Measurements from ENCODE around the gene SLC4A11. TPM values are rescaled to one million over a fixed set of nuclear protein-coding genes. Genes with fewer than 3 reads are reported as not detected.

Gene SLC4A11
- total RNA-seq, 6 donors from 2014 or later, result 2.6 to 14.9 (median 5.2) TPM

DNA sequence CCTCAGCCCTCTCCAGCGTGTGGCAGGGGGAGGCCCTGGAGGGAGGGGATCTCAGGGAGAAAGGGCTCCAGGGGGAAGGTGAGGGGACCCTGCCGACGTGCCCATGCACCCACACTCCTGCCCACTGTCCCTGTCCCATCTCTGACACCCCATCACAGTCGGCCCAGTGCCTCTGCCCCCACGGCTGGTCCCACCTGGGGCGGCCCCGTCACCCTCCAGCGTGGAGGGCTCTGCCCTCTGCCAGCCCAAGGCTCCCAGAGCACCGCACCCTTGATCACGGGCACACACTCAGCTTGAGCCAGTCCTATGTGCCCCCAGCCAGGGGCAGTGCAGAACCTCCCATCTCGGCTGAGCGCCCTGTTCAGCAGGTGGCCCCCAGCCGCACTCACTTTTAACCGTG lies 9.2 kb downstream of the SLC4A11 start:
- 91 to 96% methylated on average over 11 to 14 of the region's 14 CpGs for WGBS, 2 donors
- no peak for DNase-seq
- Histone ChIP-seq H3K9me3 (no peaks in the 10 kb centered on the region), H3K36me3 (peaks cover 0 to 6% (median 0%) of the 10 kb centered on the region in 4 donors), H3K27ac (no peak overlapping the region), H3K27me3 (no peaks in the 10 kb centered on the region), H3K4me3 (no peak overlapping the region), H3K4me1 (no peaks in the 10 kb centered on the region)
- TF ChIP-seq POLR2A (IDR thresholded peaks at IDR 0.05) (no peak), EP300 (IDR thresholded peaks at IDR 0.05) (no peak), POLR2AphosphoS5 (IDR thresholded peaks at IDR 0.05) (no peak)
- TF ChIP-seq, protein P1, sequence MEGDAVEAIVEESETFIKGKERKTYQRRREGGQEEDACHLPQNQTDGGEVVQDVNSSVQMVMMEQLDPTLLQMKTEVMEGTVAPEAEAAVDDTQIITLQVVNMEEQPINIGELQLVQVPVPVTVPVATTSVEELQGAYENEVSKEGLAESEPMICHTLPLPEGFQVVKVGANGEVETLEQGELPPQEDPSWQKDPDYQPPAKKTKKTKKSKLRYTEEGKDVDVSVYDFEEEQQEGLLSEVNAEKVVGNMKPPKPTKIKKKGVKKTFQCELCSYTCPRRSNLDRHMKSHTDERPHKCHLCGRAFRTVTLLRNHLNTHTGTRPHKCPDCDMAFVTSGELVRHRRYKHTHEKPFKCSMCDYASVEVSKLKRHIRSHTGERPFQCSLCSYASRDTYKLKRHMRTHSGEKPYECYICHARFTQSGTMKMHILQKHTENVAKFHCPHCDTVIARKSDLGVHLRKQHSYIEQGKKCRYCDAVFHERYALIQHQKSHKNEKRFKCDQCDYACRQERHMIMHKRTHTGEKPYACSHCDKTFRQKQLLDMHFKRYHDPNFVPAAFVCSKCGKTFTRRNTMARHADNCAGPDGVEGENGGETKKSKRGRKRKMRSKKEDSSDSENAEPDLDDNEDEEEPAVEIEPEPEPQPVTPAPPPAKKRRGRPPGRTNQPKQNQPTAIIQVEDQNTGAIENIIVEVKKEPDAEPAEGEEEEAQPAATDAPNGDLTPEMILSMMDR (IDR thresholded peaks at IDR 0.05), result no peak
- ATAC-seq (ENCODE audit: low FRiP score in 2 of 2), result no peak

DNA sequence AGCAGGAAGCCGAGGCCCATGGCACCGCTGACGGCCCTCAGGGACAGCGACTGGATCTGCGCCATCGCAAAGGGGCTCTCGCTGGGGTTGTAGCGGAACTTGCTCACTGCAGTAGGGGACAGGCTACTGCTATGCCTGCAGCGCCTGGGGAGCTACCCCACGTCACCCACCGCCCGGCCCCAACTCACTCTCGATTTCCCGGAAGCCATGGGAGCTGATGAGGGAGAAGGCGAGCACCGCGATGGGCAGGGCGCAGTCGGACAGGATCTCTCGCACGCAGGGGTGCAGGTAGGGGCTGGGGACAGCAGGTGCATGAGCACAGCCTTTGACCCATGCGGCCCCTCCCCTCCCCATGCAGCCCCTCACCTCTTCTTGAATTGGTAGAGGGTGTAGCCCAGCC lies 9.8 kb downstream of the SLC4A11 start:
- H3K4me1 ChIP-seq, result no peaks in the 10 kb centered on the region
- H3K27me3 ChIP-seq, result no peaks in the 10 kb centered on the region
- H3K9me3 ChIP-seq, result no peaks in the 10 kb centered on the region
- DNase-seq (peak in 1 of 2 donors; percentile 75), ATAC-seq (ENCODE audit: low FRiP score in 2 of 2) (no peak)
- peaks cover 0 to 6% (median 3%) of the 10 kb centered on the region in 4 donors for H3K36me3 ChIP-seq
- no peak overlapping the region for H3K27ac ChIP-seq
- WGBS, 2 donors, result 94 to 95% methylated on average over 12 to 22 of the region's 22 CpGs
- no peak overlapping the region for H3K4me3 ChIP-seq
- no peak for TF ChIP-seq POLR2AphosphoS5 (IDR thresholded peaks at IDR 0.05)
- TF ChIP-seq, protein P1 (IDR thresholded peaks at IDR 0.05), result no peak
- TF ChIP-seq EP300 (IDR thresholded peaks at IDR 0.05), result no peak
- TF ChIP-seq POLR2A (IDR thresholded peaks at IDR 0.05), result no peak

DNA sequence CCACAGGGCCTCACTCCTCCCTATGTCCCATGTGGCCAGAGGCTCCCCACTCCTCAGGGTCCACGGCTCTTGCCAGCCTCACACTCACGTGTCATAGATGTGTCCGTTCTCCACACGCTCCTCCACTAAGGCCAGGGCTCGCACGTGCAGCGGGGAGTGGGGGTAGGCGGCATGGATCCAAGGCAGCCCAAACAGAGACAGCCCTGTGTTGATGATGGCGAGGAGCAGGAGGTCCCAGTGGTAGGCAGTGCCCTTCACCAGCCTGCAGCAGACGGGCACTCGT lies 10.3 kb downstream of the SLC4A11 start:
- H3K27me3 ChIP-seq, result no peaks in the 10 kb centered on the region
- H3K36me3 ChIP-seq, result peaks cover 0 to 10% (median 5%) of the 10 kb centered on the region in 4 donors
- H3K9me3 ChIP-seq, result no peaks in the 10 kb centered on the region
- no peak for TF ChIP-seq EP300 (IDR thresholded peaks at IDR 0.05)
- TF ChIP-seq, protein P1 (IDR thresholded peaks at IDR 0.05), result no peak
- no peak for TF ChIP-seq POLR2A (IDR thresholded peaks at IDR 0.05)
- TF ChIP-seq POLR2AphosphoS5 (IDR thresholded peaks at IDR 0.05), result no peak
- ATAC-seq (ENCODE audit: low FRiP score in 2 of 2) (no peak), DNase-seq (no peak)
- WGBS, 2 donors, result 91 to 97% methylated on average over 7 to 11 of the region's 11 CpGs
- H3K4me3 ChIP-seq, result no peak overlapping the region
- H3K4me1 ChIP-seq, result no peaks in the 10 kb centered on the region
- no peak overlapping the region for H3K27ac ChIP-seq

DNA sequence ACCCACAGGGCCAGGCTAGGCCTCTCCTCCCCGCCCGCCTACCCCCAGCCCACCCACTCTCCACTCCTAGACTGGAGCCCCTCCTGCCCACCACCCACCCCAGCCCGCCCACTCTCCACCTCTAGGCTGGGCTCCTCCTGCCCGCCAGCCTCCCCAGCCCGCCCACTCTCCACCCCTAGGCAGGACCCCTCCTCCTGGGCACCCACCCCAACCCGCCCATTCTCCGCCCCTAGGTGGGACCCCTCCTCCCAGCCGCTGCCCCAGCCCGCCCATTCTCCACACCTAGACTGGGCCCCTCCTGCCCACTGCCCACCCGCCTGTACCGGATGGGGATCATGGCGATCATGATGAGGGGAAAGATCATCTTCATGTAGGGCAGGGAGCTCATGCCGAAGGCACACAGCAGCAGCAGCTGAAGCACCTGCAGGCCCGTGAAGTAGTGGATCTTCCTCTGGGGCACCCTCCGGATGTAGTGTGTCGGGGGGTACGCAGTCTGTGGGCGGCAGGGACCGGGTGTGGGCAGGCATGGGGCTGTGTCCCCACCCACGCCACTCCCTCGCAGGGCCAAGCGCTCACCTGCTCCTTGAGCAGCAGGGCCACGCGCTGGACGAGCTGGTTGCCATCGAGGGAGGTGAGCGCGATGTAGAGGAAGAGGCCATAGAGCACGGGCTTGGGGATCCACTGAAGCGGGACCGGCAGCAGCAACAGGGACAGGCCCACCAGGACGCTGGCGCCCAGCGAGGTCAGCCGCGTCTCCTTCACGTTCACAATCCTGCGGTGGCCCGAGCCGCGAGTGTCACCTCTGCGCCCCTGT lies 10.8 kb downstream of the SLC4A11 start:
- Histone ChIP-seq H3K4me3 (no peak overlapping the region), H3K36me3 (peaks cover 4 to 16% (median 9%) of the 10 kb centered on the region in 4 donors), H3K27ac (no peak overlapping the region), H3K9me3 (no peaks in the 10 kb centered on the region), H3K27me3 (no peaks in the 10 kb centered on the region), H3K4me1 (no peaks in the 10 kb centered on the region)
- ATAC-seq (ENCODE audit: low FRiP score in 2 of 2) (no peak), DNase-seq (peak in 1 of 2 donors; percentile 79)
- TF ChIP-seq POLR2AphosphoS5 (IDR thresholded peaks at IDR 0.05), result no peak
- no peak for TF ChIP-seq POLR2A (IDR thresholded peaks at IDR 0.05)
- TF ChIP-seq, protein P1 (IDR thresholded peaks at IDR 0.05), result no peak
- TF ChIP-seq EP300 (IDR thresholded peaks at IDR 0.05), result no peak
- WGBS, 2 donors, result 86 to 88% methylated on average over 26 to 35 of the region's 42 CpGs

DNA sequence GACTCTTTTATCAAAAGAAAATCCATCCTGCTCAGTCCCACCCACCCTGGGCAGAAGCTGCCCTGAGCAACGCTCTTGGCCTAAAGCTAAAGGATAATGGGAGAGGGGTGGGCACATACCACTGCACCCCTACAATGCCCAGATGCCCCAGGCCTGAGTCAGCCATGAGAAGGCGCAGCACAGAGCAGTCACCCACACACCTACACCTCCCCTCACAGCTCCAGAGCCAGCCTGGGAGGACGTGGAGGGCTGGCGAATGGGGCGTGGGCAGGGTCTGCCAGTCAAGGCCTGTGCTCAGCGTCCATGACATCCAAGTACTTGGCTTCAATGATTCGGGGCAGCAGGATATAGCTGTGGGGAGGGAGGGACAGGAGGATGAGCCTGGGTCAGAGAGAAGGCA lies 11.5 kb downstream of the SLC4A11 start:
- no peak overlapping the region for H3K4me3 ChIP-seq
- H3K36me3 ChIP-seq, result peaks cover 4 to 21% (median 14%) of the 10 kb centered on the region in 4 donors
- no peaks in the 10 kb centered on the region for H3K27me3 ChIP-seq
- no peaks in the 10 kb centered on the region for H3K9me3 ChIP-seq
- no peak for DNase-seq
- H3K27ac ChIP-seq, result no peak overlapping the region
- 79 to 88% methylated on average over 1 to 7 of the region's 7 CpGs for WGBS, 2 donors
- TF ChIP-seq EP300 (IDR thresholded peaks at IDR 0.05), result no peak
- TF ChIP-seq POLR2AphosphoS5 (IDR thresholded peaks at IDR 0.05), result no peak
- TF ChIP-seq, protein P1 (IDR thresholded peaks at IDR 0.05), result no peak
- no peak for TF ChIP-seq POLR2A (IDR thresholded peaks at IDR 0.05)
- no peak for ATAC-seq (ENCODE audit: low FRiP score in 2 of 2)
- no peaks in the 10 kb centered on the region for H3K4me1 ChIP-seq
